HCT116 (cell line): ENCODE measurements around the gene ARGLU1. TPM values are rescaled to one million over a fixed set of nuclear protein-coding genes. Genes with fewer than 3 reads are reported as not detected.

Experiments
- ATAC-seq: fragments of 200-7000 bp; cut with Tn5 transposase; 2 replicates; pipeline ENCODE4 v1.9.1; 2020; ENCODE audit warnings: mild to moderate bottlenecking, moderate library complexity
- BruUV-seq: library from RNA; stranded (reverse); fragments of 400-500 nt; replicated peaks from 2 replicates; lab custom pipeline; 2021; lab: Mats Ljungman, UMichigan
- CTCF ChIA-PET: fragments of 300-600 bp; sonication (Branson Sonifier 250); formaldehyde crosslinking; loops from one replicate; lab custom pipeline; 2021; ENCODE audit warnings: antibody characterized with exemption; lab: Charles Lee
- POLR2A ChIA-PET: fragments of 300-600, 350-600 bp; sonication (Branson Sonifier 250); formaldehyde crosslinking; loops from one replicate; lab custom pipeline; 2021; ENCODE audit warnings: antibody characterized with exemption; lab: Charles Lee
- RAD21 ChIA-PET, 2 experiments: fragments of 300-600 bp; sonication (Branson Sonifier 250); formaldehyde crosslinking; loops; one replicate each; lab custom pipeline; 2023; ENCODE audit warnings: low total read pairs in 2 of 2; ENCODE audit not compliant: uncharacterized antibody in 2 of 2, unreplicated experiment in 2 of 2, low non-redundant PET in 1 of 2; lab: Charles Lee
- DNase-seq: peaks from one replicate; pipeline ENCODE4 v3.0.0-alpha.2; 2010; ENCODE audit warnings: low read depth, low spot score
- H2AFZ ChIP-seq: fragments of 200-600 bp; shearing (Covaris generic), sonication (generic); 2 replicates; pipeline ENCODE4 v1.6.1; 2017; ENCODE audit warnings: low read depth, mixed run types, mixed read lengths, antibody characterized with exemption, low read length; ENCODE audit not compliant: poor library complexity, severe bottlenecking
- H3K27ac ChIP-seq: 2 replicates; pipeline ENCODE4 v1.5.1; 2012; ENCODE audit warnings: low read depth, low read length
- H3K27me3 ChIP-seq: fragments of 200-600 bp; sonication (generic); 2 replicates; pipeline ENCODE4 v1.6.1; 2016; ENCODE audit warnings: mixed run types, low read length, mixed read lengths; ENCODE audit not compliant: insufficient read depth
- H3K36me3 ChIP-seq, 2 experiments: fragments of 200-500 bp in 1 of 2; fragments of 200-600 bp in 1 of 2; sonication (Bioruptor generic) in 1 of 2; sonication (generic) in 1 of 2; 2 replicates each; pipeline versions ENCODE4 v1.5.1 to v1.6.1; 2014 to 2016; ENCODE audit warnings: low read length in 2 of 2, inconsistent platforms in 1 of 2, mixed read lengths in 1 of 2, mixed run types in 1 of 2; ENCODE audit not compliant: insufficient read depth in 2 of 2, control insufficient read depth in 1 of 2
- H3K4me1 ChIP-seq, 2 experiments: fragments of 200-600 bp in 1 of 2; sonication (generic) in 1 of 2; 2 replicates each; pipeline versions ENCODE4 v1.5.1 to v1.6.1; 2012 to 2017; ENCODE audit warnings: low read length in 2 of 2, inconsistent platforms in 1 of 2, mild to moderate bottlenecking in 1 of 2, mixed read lengths in 1 of 2, mixed run types in 1 of 2, moderate library complexity in 1 of 2; ENCODE audit not compliant: insufficient read depth in 2 of 2, control insufficient read depth in 1 of 2
- H3K4me2 ChIP-seq: fragments of 200-600 bp; sonication (generic); 2 replicates; pipeline ENCODE4 v1.6.1; 2017; ENCODE audit warnings: mixed run types, low read length, mixed read lengths
- H3K4me3 ChIP-seq, 2 experiments: fragments of 200-600 bp in 1 of 2; sonication (generic) in 1 of 2; replicated peaks in 1 of 2; 2 replicates each; pipeline ENCODE4 v1.5.1; 2011 to 2016; ENCODE audit warnings: low read length in 2 of 2, control low read depth in 1 of 2, low read depth in 1 of 2, mild to moderate bottlenecking in 1 of 2, mixed read lengths in 1 of 2, mixed run types in 1 of 2
- H3K79me2 ChIP-seq: fragments of 200-600 bp; sonication (generic); 2 replicates; pipeline ENCODE4 v1.6.1; 2017; ENCODE audit warnings: mild to moderate bottlenecking, mixed run types, low read length, moderate library complexity, mixed read lengths; ENCODE audit not compliant: insufficient read depth
- H3K9ac ChIP-seq: fragments of 200-600 bp; sonication (generic); 2 replicates; pipeline ENCODE4 v1.6.1; 2016; ENCODE audit warnings: low read length, mixed read lengths
- H3K9me2 ChIP-seq: fragments of 200-600 bp; sonication (generic), shearing (Covaris generic); 2 replicates; pipeline ENCODE4 v1.6.1; 2017; ENCODE audit warnings: mixed run types, mild to moderate bottlenecking, moderate library complexity; ENCODE audit not compliant: insufficient read depth
- H3K9me3 ChIP-seq, 2 experiments: fragments of 200-500 bp in 1 of 2; fragments of 200-600 bp in 1 of 2; sonication (Bioruptor generic) in 1 of 2; sonication (generic) in 1 of 2; 2 replicates each; pipeline ENCODE4 v1.6.1; 2014 to 2017; ENCODE audit warnings: low read length in 2 of 2, mixed read lengths in 2 of 2, inconsistent platforms in 1 of 2, low read depth in 1 of 2, mild to moderate bottlenecking in 1 of 2, mixed run types in 1 of 2, moderate library complexity in 1 of 2; ENCODE audit not compliant: control insufficient read depth in 1 of 2, insufficient read depth in 1 of 2
- H4K20me1 ChIP-seq: fragments of 200-600 bp; sonication (generic), shearing (Covaris generic); 2 replicates; pipeline ENCODE4 v1.6.1; 2017; ENCODE audit warnings: mixed run types, mild to moderate bottlenecking, moderate library complexity; ENCODE audit not compliant: insufficient read depth
- ATF3 ChIP-seq: IDR thresholded peaks from 2 replicates; pipeline ENCODE4 v1.6.1; 2012
- EGR1 ChIP-seq: IDR thresholded peaks from 2 replicates; pipeline ENCODE4 v1.6.1; 2012; ENCODE audit warnings: low read depth
- ELF1 ChIP-seq: IDR thresholded peaks from 2 replicates; pipeline ENCODE4 v1.6.1; 2012; ENCODE audit warnings: low read depth, borderline replicate concordance
- EZH2 ChIP-seq: fragments of 200-600 bp; sonication (generic); IDR thresholded peaks from 2 replicates; pipeline ENCODE4 v1.6.1; 2017; ENCODE audit warnings: antibody characterized with exemption, mixed run types
- FOSL1 ChIP-seq: IDR thresholded peaks from 2 replicates; pipeline ENCODE4 v1.6.1; 2012; ENCODE audit warnings: low read depth
- RAD21 ChIP-seq: IDR thresholded peaks from 2 replicates; pipeline ENCODE4 v1.6.1; 2012; ENCODE audit warnings: low read depth, mild to moderate bottlenecking
- SIN3A ChIP-seq: IDR thresholded peaks from 2 replicates; pipeline ENCODE4 v1.6.1; 2012; ENCODE audit warnings: low read depth
- SRF ChIP-seq: IDR thresholded peaks from 2 replicates; pipeline ENCODE4 v1.6.1; 2012; ENCODE audit warnings: low read depth
- TCF7L2 ChIP-seq: IDR thresholded peaks from 2 replicates; pipeline ENCODE4 v1.7.0; 2011; ENCODE audit warnings: borderline replicate concordance, inconsistent platforms; ENCODE audit not compliant: insufficient read depth, insufficient read length; ENCODE audit errors: extremely low read depth
- YY1 ChIP-seq: IDR thresholded peaks from 2 replicates; pipeline ENCODE4 v1.6.1; 2011; ENCODE audit warnings: low read length, low read depth, moderate library complexity, mild to moderate bottlenecking; ENCODE audit not compliant: insufficient replicate concordance; ENCODE audit errors: extremely low read depth
- ZFX ChIP-seq: fragments of 450-650 bp; IDR thresholded peaks from 2 replicates; pipeline ENCODE4 v1.6.1; 2017
- ZNF274 ChIP-seq: fragments of 200-500 bp; sonication (Bioruptor generic); IDR thresholded peaks from 2 replicates; pipeline ENCODE4 v1.6.1; 2014; ENCODE audit warnings: mild to moderate bottlenecking, low read depth, low read length, inconsistent platforms
- intact Hi-C: fragments of 100-400 bp; cut with micrococcal nuclease; formaldehyde crosslinking; loops from 2 replicates; pipeline ENCODE4 v1.10.0; 2022
- total RNA-seq: library from RNA; stranded (reverse); gene quantifications from one replicate; pipeline ENCODE4 v1.2.1, GENCODE V29; 2021; ENCODE audit not compliant: unreplicated experiment
- TF ChIP-seq, protein P1 (sequence below): IDR thresholded peaks from 2 replicates; pipeline ENCODE4 v1.6.1; 2012; ENCODE audit warnings: low read depth
- TF ChIP-seq, protein P2 (sequence below): IDR thresholded peaks from 2 replicates; pipeline ENCODE4 v1.6.1; 2012
- TF ChIP-seq, protein P3 (sequence below): IDR thresholded peaks from 2 replicates; pipeline ENCODE4 v1.6.1; 2011; ENCODE audit warnings: mild to moderate bottlenecking, low read length, moderate library complexity; ENCODE audit not compliant: insufficient replicate concordance; ENCODE audit errors: extremely low read depth

ARGLU1 gene
- total RNA-seq, 1 experiment from 2014 or later = 57.8 TPM

- Histone ChIP-seq H4K20me1 (peaks cover 14% of the 10 kb centered on the region; the same call in 1 of the 2 replicates), H3K9me2 (no peaks in the 10 kb centered on the region), H3K9me3 (no peaks in the 10 kb centered on the region), H3K4me1 (peaks cover 11 to 23% of the 10 kb centered on the region in 2 experiments), H3K36me3 (peaks cover 0 to 3% of the 10 kb centered on the region in 2 experiments; a peak in 2 of 4 replicates), H3K4me3 (no peak overlapping the region), H3K79me2 (peaks cover 100% of the 10 kb centered on the region), H3K4me2 (no peak overlapping the region), H3K9ac (no peak overlapping the region), H2AFZ (no peak overlapping the region), H3K27me3 (no peaks in the 10 kb centered on the region), H3K27ac (no peak overlapping the region)
- no TSS peak for BruUV-seq
- DNase-seq (no peak), ATAC-seq (no peak)
- TF ChIP-seq YY1 (no peak), ATF3 (no peak), FOSL1 (no peak), TCF7L2 (no peak), ZFX (no peak), EZH2 (no peak), SIN3A (no peak), ELF1 (no peak), SRF (no peak), RAD21 (no peak), ZNF274 (no peak), EGR1 (no peak)
- TF ChIP-seq, protein P1, sequence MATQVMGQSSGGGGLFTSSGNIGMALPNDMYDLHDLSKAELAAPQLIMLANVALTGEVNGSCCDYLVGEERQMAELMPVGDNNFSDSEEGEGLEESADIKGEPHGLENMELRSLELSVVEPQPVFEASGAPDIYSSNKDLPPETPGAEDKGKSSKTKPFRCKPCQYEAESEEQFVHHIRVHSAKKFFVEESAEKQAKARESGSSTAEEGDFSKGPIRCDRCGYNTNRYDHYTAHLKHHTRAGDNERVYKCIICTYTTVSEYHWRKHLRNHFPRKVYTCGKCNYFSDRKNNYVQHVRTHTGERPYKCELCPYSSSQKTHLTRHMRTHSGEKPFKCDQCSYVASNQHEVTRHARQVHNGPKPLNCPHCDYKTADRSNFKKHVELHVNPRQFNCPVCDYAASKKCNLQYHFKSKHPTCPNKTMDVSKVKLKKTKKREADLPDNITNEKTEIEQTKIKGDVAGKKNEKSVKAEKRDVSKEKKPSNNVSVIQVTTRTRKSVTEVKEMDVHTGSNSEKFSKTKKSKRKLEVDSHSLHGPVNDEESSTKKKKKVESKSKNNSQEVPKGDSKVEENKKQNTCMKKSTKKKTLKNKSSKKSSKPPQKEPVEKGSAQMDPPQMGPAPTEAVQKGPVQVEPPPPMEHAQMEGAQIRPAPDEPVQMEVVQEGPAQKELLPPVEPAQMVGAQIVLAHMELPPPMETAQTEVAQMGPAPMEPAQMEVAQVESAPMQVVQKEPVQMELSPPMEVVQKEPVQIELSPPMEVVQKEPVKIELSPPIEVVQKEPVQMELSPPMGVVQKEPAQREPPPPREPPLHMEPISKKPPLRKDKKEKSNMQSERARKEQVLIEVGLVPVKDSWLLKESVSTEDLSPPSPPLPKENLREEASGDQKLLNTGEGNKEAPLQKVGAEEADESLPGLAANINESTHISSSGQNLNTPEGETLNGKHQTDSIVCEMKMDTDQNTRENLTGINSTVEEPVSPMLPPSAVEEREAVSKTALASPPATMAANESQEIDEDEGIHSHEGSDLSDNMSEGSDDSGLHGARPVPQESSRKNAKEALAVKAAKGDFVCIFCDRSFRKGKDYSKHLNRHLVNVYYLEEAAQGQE = no peak
- TF ChIP-seq, protein P2, sequence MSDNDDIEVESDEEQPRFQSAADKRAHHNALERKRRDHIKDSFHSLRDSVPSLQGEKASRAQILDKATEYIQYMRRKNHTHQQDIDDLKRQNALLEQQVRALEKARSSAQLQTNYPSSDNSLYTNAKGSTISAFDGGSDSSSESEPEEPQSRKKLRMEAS = no peak
- TF ChIP-seq, protein P3, sequence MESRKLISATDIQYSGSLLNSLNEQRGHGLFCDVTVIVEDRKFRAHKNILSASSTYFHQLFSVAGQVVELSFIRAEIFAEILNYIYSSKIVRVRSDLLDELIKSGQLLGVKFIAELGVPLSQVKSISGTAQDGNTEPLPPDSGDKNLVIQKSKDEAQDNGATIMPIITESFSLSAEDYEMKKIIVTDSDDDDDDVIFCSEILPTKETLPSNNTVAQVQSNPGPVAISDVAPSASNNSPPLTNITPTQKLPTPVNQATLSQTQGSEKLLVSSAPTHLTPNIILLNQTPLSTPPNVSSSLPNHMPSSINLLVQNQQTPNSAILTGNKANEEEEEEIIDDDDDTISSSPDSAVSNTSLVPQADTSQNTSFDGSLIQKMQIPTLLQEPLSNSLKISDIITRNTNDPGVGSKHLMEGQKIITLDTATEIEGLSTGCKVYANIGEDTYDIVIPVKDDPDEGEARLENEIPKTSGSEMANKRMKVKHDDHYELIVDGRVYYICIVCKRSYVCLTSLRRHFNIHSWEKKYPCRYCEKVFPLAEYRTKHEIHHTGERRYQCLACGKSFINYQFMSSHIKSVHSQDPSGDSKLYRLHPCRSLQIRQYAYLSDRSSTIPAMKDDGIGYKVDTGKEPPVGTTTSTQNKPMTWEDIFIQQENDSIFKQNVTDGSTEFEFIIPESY = no peak
- ChIA-PET POLR2A (interaction anchor here (1.8 kb wide), 1 partner anchor 8 kb away, joined by 5 read pairs; the partner anchor contains the start of gene EFNB2), RAD21 (interaction anchor here in 1 of 2 experiments (1.4 kb wide), 1 partner anchor 178 kb away, joined by 3 read pairs; no protein-coding TSS in a partner anchor), CTCF (no interaction called here)
- intact Hi-C loops = no loop called here
These were observed 40.5 kb downstream of the ARGLU1 start for GRCh38 chr13:106527445-106527801.
